ENCODE data around the gene C2orf74. TPM values are rescaled to one million over a fixed set of nuclear protein-coding genes. Genes with fewer than 3 reads are reported as not detected.
"Not testable (repeated sequence)": the region's sequence is repeated elsewhere in the genome, so short reads cannot be mapped to it uniquely, and the experiment has no call there.

C2orf74 gene
- 10 to 100 TPM; 12.1 to 28.1 (median 17.9) TPM for polyA plus RNA-seq (ENCODE audit: insufficient read depth in 1 of 5, insufficient read length in 5 of 5, low replicate concordance in 1 of 5)
- long read RNA-seq, donor 1, transcript C2orf74-202 (4 exons, 879 nt) = major isoform, 7 of 12 reads
- long read RNA-seq, donor 1, partial matches to known transcripts = 5 of 12 reads
- long read RNA-seq, donor 1, other reads (novel, unspliced or antisense) = 0 of 12 reads
- long read RNA-seq, donor 2, partial matches to known transcripts = 0 of 4 reads
- long read RNA-seq, donor 2, other reads (novel, unspliced or antisense) = 0 of 4 reads
- long read RNA-seq, donor 3, partial matches to known transcripts = 0 of 1 reads
- long read RNA-seq, donor 3, other reads (novel, unspliced or antisense) = 0 of 1 reads
- long read RNA-seq, donor 4, partial matches to known transcripts = 0 of 1 reads
- long read RNA-seq, donor 4, other reads (novel, unspliced or antisense) = 0 of 1 reads
- long read RNA-seq, donor 5, transcript C2orf74-202 (4 exons, 879 nt) = major isoform, 10 of 27 reads
- long read RNA-seq, donor 5, partial matches to known transcripts = 15 of 27 reads
- long read RNA-seq, donor 5, other reads (novel, unspliced or antisense) = 0 of 27 reads
- long read RNA-seq, donor 6, partial matches to known transcripts = 0 of 2 reads
- long read RNA-seq, donor 6, other reads (novel, unspliced or antisense) = 0 of 2 reads
- long read RNA-seq, donor 7, partial matches to known transcripts = 0 of 1 reads
- long read RNA-seq, donor 7, other reads (novel, unspliced or antisense) = 0 of 1 reads
- long read RNA-seq, donor 8 = 0 reads

- no peak for DNase-seq
These were observed at the start of gene C2orf74 for GRCh38 chr2:61161888-61162287. Gene C2orf74 (plus strand): TSS chr2:61162188. CDS start chr2:61162515, 327 bp downstream.

- no peak for DNase-seq
These were observed 47.8 kb upstream of the C2orf74 start for GRCh38 chr2:61114147-61114546.

GRCh38 chr2:61116302-61116701, 45.7 kb upstream of the C2orf74 start:
- no peak for DNase-seq

GRCh38 chr2:61117534-61117933, 44.5 kb upstream of the C2orf74 start:
- no peak for DNase-seq

GRCh38 chr2:61125123-61125710, 36.8 kb upstream of the C2orf74 start:
- DNase-seq = no peak

- DNase-seq = no peak
These were observed 36.2 kb upstream of the C2orf74 start for GRCh38 chr2:61125798-61126197.

- not testable (repeated sequence) for DNase-seq
These were observed 33.9 kb upstream of the C2orf74 start for GRCh38 chr2:61128122-61128521.

GRCh38 chr2:61134141-61134540, 27.8 kb upstream of the C2orf74 start:
- DNase-seq = no peak

GRCh38 chr2:61135510-61135909, 26.5 kb upstream of the C2orf74 start:
- DNase-seq = peak; percentile 31 to 42

GRCh38 chr2:61138859-61139258, 23.1 kb upstream of the C2orf74 start:
- no peak for DNase-seq

GRCh38 chr2:61141151-61141550, 20.8 kb upstream of the C2orf74 start:
- no peak for DNase-seq

GRCh38 chr2:61144697-61145268, 17.2 kb upstream of the C2orf74 start:
- DNase-seq = peak; percentile 97 to 99

- DNase-seq = no peak
These were observed 16.0 kb upstream of the C2orf74 start for GRCh38 chr2:61145990-61146389.

GRCh38 chr2:61148091-61148490, 13.9 kb upstream of the C2orf74 start:
- not testable (repeated sequence) for DNase-seq

GRCh38 chr2:61149074-61149473, 12.9 kb upstream of the C2orf74 start:
- no peak for DNase-seq

- DNase-seq = no peak
These were observed 10.6 kb upstream of the C2orf74 start for GRCh38 chr2:61151436-61151835.

GRCh38 chr2:61157371-61158003, 4.5 kb upstream of the C2orf74 start:
- DNase-seq = no peak

GRCh38 chr2:61158356-61158955, 3.5 kb upstream of the C2orf74 start:
- DNase-seq = no peak

GRCh38 chr2:61162721-61163120, 733 bp downstream of the C2orf74 start:
- no peak for DNase-seq

- not testable (repeated sequence) for DNase-seq
These were observed 3.1 kb downstream of the C2orf74 start for GRCh38 chr2:61165082-61165481.

GRCh38 chr2:61165946-61166345, 4.0 kb downstream of the C2orf74 start:
- no peak for DNase-seq

Data from right lung (tissue), 10 donors.